GM21786 (cell line): ENCODE results near the gene ATAD1.
"Not testable (repeated sequence)": the region's sequence is repeated elsewhere in the genome, so short reads cannot be mapped to it uniquely, and the experiment has no call there.

ENCODE experiments used
- ATAC-seq: cut with Tn5 transposase; IDR thresholded peaks from one replicate; pipeline ENCODE4 v1.9.1; 2021; ENCODE audit not compliant: unreplicated experiment

ATAD1 gene

DNA sequence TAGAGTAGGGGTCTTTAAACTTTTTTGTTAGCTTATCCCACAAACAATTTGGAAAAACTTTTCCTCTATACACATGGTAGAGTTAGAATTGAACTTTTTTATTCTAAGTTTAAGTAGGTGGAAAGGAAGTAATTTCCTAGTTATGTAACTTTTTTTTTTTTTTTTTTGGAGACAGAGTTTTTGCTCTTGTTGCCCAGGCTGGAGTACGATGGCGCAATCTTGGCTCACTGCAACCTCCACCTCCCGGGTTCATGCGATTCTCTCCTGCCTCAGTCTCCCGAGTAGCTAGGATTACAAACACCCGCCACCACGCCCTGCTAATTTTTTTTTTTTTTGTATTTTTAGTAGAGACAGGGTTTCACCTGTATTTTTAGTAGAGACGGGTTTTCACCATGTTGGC lies 28.7 kb upstream of the ATAD1 start:
- ATAC-seq: not testable (repeated sequence)

DNA sequence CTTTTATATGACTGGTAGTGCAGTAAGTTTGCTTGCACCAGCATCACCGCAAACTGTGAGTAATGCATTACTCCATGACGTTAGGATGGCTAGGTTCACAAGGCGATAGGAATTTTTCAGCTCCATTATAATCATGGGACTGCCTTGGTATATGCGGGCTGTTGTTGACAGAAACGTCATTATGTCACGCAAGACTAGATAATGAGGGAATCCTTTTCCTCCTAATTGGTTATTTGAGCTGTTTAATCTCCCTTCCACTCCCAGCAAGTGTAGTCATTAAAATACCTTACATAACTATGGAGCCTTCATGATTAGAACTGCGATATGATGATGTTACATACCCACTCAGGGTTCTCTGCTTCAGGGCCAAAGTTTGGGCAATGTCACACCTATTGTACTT lies 28.0 kb upstream of the ATAD1 start:
- no peak for ATAC-seq

DNA sequence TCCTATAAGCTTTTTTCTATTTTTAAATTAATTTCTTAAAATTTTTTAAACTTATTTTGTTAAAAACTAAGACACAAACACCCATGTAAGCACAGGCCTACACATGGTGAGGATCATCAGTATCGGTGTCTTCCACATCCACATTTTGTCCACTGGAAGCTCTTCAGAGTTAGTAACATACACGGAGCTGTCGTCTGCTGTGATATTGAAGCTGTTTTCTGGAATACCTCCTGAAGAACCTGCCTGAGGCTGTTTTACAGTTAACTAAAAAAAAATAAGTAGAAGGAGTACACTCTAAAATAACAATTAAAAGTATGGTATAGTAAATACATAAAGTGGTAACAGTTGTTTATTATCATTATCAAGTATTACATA lies 27.6 kb upstream of the ATAD1 start:
- ATAC-seq: no peak

DNA sequence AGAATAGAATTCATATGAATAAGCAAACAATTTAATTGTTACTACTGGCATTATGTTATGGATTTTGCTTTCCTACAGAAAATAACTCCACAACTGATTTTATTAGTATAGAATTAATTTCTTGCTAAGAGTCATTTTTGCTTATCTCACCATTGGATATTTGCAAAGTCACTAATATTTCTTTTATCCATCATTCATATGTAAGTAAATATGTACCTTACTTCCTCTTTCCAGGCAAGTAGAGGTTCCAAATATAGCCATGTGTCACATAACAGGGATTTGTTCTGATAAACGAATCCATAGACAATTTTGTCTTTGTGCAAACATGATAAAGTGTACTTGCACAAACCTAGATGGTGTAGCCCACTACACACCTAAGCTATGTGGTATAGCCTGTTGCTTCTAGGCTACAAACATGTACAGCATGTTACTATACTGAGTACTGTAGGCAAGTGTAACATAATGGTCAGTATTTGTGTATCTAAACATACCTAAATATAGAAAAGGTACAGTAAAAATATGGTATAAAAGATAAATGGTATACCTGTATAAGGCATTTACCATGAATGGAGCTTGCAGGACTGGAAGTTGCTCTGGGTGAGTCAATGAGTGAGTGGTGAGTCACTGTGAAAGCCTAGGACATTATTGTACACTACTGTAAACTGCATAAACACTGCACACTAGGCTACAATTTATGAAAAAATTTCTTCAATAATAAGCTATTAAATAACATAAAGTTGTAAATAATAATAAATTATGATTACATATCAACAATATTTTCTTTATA lies 27.0 kb upstream of the ATAD1 start:
- no peak for ATAC-seq

DNA sequence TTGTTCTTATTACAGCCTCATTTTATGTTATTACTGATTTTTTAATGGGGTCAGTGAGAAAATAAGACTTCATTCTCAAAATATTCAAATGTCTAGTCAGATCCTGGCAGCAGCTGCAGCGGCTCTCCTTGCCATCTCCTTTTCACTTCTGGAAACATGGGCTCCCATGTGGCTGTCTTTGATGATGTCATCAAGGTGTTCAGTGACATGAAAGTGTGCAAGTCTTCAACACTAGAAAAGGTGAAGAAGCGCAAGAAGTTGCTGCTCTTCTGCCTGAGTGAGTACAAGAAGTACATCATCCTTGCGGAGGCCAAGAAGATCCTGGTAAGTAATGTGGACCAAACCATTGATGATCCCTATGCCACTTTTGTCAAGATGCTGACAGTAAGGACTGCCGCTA lies 25.7 kb upstream of the ATAD1 start:
- ATAC-seq: no peak

DNA sequence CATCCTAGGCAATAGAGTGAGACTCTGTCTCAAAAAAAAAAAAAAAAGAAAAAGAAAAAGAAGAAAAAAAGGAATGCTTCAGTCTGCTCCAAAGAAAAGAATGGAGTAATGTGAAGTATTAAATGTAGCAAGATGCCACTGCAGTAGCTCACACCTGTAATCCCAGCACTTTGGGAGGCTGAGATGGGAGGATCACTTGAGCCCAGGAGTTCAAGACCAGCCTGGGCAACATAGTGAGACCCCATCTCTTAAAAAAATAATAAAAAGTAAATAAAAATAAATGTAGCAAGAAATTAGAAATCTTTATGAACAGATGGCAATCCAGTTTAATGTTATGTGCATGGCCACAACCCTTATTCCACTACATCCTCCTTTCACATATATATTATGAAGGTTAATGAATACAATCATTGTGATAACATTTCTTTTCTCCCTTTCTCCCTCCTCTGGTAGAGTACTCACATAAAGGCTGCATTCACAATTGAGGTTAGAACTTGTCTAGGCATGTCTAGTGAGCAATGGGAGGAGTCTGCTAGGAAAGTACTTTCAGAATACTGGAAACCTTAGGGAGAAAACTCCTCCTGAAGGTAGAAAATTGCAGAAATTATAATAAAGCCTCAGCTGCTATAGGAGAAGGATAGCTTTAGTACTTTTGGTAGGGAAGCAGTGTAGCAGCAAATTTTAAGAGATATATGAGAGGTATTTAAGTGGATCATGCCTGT lies 24.9 kb upstream of the ATAD1 start:
- ATAC-seq: no peak

DNA sequence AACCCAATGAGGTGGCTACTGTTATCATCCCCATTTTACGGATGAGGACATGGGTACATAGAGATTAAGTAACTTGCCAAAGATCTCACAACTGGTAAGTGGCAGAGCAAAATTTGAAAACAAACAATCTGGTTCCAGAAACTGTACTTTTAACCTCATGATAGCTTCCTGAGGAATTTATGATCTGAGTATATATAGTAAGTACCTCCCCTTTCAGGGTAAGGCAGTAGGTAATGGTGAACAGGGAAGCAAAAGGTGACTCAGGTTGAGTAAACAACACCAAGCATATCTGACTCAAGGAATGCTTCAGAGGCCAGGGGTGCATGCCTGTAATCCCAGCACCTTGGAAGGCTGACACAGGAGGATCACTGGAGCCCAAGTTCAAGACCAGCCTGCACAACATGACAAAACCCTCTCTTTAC lies 24.2 kb upstream of the ATAD1 start:
- no peak for ATAC-seq

DNA sequence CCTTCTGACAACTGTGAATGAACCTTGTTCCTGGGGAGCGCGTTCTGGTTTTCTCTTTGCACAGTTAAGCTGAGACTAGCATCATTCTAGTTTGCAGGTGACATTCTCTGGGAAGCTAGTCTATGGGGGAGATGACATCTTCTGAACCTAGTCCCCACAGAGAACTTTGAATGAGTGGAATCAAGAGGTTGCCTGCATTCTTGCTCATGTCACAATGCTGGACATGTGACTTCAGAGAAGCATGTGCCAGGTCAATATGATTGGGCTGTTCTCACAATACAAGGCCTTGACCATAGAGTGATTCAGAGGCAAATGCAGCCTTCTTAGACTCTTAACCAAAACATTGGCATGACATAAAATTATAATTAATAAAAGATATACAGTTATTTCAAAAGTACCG lies 23.2 kb upstream of the ATAD1 start:
- no peak for ATAC-seq

DNA sequence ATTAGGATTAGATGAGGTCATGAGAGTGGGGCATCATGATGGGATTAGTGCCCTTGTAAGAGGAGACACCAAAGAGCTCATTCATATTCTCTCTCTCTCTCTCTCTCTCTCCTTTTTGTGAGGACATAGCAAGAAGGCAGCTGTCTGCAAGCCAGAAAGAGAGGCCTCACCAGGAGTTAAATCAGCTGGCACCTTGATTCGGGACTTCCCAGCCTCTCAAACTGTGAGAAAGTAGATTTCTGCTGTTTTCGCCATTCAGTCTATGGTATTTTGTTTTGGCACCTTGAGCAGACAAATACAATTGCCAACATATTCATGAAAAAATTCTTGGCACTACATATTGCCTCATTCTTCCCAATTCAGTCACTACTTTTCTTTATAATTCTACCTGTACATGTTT lies 20.6 kb upstream of the ATAD1 start:
- no peak for ATAC-seq

DNA sequence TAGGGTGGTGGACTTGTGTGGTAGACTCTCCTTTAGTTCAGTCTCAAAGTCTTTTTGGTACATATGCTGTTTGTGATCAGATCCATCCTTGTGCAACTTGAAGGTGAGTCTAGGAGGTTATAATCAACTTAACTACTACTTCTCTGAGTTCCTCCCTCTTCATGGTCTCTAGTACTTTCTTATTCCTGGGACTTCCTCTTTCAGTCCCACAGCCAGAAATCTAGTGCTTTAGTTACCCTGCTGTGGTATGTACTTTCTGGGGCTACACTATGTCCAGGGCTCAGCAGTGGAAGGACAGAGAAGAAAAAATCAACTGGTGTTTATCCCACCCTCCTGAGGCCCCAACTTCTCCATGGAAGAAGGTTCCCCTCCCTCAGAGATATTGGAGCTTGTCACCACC lies 19.4 kb upstream of the ATAD1 start:
- ATAC-seq: no peak

DNA sequence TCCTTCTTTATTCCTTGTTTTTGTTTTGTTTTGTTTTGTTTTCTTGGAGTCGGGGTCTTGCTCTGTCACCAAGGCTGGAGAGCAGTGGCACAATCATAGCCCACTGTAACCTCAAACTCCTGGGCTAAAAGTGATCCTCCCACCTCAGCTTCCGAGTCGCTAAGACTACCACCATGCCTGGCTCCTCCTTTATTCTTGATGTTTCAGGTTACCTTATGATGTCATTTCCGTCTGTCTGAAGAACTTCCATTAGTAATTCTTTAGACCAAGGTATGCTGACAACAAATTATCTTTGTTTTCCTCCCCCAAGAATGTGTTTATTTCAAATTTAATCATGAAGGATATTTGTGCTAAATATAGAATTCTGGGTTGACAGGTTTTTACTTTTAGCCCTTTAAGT lies 18.1 kb upstream of the ATAD1 start:
- no peak for ATAC-seq

DNA sequence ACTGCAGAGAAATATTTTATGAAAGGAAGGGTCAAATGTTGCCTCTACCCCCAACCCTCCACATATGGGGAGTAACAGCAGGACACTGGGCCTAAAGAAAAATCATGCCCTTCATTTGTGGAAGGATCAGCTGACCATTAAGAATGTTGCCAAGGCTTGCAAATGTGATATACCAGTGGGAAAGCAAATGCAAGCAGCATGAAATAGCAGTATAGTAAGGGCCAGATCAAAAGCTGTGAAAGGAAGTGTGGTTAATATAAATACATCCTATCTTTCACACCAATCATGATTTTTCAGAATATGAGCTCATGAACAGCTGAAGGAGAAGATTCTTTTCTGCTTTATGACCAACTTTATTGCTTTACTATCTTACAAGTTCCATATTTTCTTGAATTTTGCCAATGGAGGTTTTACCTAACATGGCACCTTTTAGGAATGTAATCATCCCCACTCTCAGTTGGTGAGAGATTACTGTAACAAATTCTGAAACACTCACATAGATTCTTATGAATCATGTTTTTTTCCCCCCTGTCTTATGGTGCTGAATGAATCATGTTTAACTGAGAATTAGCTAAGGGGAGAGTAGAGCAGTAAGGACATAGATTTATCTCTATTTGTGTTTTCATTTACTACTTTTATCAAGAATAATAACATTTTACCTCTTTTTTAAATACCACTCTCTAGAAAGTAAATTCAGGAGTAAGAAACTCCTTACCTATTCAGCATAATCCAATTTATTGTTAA lies 12.1 kb upstream of the ATAD1 start:
- ATAC-seq: no peak

DNA sequence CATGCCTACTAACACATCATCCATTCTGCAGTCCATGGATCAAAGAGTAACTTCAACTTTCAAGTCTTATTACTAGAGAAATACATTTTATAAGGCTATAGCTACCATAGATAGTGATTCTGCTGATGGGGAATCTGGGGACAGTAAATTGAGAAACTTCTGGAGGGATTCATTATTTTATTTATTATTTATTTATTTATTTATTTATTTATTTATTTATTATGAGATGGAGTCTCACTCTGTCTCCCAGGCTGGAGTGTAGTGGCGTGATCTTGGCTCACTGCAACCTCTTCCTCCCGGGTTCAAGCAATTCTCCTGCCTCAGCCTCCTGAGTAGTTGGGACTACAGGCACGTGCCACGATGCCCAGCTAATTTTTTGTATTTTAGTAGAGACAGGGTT lies 11.0 kb upstream of the ATAD1 start:
- not testable (repeated sequence) for ATAC-seq

DNA sequence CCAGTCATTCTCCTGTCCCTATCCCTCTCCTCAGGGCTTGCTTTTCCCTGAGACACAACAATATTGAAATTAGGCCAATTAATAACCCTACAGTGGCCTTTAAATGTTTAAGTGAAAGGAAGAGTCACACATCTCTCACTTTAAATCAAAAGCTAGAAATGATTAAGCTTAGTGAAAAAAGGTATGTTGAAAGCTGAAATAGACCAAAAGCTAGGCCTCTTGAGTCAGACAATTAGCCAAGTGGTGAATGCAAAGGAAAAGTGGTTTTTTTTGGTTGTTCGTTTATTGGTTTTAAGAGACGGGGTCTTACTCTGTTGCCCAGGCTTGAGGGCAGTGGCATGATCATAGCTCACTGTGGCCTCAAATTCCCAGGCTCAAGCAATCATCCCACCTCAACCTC lies 9.7 kb upstream of the ATAD1 start:
- ATAC-seq: no peak

DNA sequence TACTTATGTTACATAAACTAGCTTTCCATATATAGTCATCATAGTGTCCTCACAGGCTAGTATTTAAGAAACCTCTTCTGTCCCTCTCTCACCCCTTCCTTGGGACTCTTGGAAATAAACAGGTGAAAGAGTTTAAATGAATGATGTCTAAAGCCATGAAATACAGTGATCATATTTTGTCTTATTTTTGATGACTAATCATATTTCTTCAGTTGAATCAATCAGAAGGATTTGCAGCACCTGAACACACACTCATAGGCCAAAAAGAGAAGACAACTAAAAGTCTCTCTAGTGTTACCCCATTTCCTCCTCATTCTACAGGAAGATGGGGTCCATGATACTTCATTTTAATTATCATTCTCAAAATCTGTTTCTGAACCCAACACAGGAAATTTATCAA lies 8.6 kb upstream of the ATAD1 start:
- no peak for ATAC-seq

DNA sequence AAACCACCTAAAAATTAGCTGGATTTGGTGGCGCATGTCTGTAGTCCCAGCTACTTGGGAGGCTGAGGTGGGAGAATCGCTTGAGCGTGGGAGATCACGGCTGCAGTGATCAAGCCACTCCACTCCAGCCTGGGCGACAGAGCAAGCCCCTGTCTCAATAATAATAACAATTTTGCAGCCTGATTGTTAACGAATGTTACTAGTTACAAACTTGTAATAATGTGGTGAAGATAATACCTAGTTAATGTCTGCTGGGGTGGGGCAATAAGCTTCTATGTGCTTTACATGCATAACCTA lies 1.2 kb upstream of the ATAD1 start:
- ATAC-seq: no peak

DNA sequence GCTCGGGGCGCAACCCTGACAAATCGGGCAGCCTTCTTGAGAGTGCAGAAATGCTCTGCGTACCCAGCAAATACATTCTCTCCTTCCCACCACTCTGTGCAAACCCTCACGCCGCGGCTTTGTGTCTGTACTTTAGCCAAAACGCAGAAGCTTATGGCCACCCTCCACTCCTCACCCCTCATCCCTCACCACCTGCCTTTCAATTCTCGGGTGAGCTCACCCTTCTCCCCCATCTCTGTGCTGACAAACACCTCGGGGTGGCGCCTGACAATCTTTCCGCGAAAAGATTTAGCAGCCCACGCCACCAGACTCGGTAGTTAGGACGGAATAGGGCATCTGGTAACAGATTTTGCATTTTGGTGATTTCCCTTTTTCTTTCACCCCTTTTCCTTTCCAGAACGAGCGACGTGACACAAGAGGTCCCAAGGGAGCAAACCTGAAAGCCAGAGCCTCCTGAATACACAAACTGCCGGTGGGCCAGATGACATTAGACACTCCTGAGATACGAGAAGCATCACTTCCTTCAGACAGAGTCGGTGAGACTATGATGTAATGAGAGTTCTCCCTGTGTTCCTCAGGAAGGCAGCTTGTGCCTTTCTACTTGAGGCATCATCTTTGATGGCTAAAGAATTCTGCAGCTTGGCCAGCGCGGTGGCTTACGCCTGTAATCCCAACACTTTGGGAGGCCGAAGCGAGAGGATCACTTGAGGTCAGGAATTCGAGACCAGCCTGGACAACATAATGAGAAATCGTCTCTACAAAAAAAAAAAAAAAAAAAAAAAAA lies 671 bp upstream of the ATAD1 start:
- ATAC-seq: peak; percentile 51

DNA sequence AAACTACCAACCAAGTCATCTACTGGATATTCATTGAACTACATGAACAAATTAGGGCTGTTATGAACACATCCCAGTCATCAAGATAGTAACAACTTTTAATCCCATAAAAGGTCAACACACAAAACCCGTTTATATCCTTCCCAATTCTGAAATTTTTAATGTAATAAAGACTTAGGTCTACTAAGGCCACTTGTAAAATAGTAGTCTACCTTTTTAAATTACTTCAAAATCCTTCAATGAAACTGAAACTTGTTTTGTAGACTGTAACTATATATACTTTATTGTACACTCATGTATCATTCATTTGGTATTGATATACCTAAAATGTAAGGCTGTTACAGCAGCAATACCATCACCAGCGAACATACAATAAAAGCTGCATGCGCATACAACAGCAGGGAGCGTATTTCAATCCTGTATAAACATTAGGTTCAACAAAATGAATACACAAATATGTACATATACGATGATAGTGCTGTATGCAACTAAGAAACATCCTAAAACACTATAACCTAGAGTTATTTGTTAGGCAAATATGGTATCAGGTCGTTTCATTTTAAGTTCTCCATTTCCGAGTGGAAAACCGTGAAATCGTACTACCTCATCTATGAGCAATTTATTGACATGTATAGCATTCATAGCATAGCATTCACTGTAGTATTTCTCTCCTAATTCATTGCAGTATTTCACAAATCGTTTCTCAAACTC lies 973 bp downstream of the ATAD1 start:
- ATAC-seq: no peak

DNA sequence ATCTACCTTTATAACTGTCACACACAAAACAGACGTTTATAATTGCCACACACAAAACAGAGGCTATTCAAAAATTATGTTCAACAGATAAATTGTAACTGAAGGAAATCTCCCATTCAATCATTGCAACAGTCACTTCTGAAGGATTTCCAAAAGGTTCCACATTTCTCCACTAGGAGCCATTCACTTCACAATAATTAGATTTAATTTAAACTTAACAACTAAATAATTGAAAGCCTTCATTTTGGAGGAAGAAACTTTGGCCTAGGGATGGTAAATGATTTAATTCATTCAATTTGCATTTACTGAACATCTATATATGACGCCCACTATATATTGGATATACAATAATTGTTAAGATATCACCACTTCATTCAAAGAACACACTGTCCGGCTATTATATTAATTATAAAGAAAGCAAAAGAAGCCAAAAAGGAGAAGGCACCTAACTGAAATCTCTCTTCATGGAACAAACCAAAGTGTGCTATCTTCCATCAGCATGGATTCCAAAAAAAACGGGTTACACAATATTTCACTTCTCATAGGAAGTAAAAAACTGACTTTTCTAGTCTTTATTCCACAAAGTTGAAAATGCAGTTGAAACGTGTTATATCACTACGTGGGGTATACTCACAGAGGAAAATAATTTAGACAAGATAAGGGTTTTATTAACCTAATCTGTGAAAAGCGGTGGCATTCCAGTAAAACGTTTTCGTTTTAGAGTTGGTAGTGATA lies 1.7 kb downstream of the ATAD1 start:
- ATAC-seq: no peak

DNA sequence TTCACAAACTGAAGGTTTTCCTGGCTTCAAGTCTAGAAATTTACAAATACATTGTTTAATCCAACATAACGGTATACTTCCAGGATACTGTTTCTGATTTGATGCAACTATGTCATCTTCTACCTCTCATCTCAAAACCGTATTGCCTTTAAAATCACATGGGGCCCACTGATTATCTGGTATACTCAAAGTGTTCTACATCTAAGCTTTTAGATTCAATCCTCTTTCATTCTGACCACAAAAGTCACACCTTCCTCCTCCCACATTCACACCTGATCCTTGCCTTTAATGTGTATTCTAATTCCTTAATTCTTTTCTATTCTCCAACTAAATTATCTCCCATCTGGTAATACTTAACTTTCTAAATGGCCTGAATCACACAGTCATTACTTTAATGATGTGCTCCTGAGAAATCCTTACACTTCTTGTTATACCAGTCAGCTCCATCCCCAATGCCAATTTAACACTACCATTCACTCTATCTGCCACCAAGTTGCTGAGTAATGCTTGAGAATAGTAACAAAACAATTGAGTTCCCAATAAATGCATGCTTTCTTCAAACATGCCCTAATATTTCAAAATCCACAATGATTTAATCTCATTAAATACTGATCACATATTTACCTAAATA lies 13.0 kb downstream of the ATAD1 start:
- no peak for ATAC-seq
